ENCODE data around the gene UAP1.

DNA sequence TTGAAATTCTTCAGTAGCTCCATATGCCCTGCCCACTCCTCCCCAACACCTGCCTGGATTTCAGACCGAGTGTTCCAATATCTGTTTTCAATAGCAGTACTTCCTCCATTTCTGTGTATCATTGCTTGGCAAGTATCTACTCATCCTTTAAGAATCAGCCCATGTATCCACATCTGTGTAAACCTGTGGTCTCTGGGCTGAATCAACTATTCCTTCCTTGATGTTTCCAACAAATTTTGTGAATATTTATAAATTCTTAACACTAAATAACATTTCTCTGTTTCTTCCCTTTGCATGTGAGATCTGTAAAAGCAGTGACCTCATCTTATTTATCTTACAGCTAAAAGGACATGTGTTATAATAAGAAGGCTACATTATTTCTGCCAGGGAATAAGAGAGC lies 26.0 kb upstream of the UAP1 start:
- TF ChIP-seq SIN3A (IDR thresholded peaks at IDR 0.05; ENCODE audit: borderline replicate concordance, insufficient read depth, low read length), result no peak
- no peak for TF ChIP-seq POLR2AphosphoS5 (IDR thresholded peaks at IDR 0.05; ENCODE audit: low read depth, low read length)
- TF ChIP-seq TAF1 (IDR thresholded peaks at IDR 0.05; ENCODE audit: borderline replicate concordance, insufficient read depth, low read length), result no peak
